HCT116 (cell line): ENCODE data around the gene ZDHHC14. TPM values are rescaled to one million over a fixed set of nuclear protein-coding genes. Genes with fewer than 3 reads are reported as not detected.

Source experiments
- ATAC-seq: fragments of 200-7000 bp; cut with Tn5 transposase; 2 replicates; pipeline ENCODE4 v1.9.1; 2020; ENCODE audit warnings: mild to moderate bottlenecking, moderate library complexity
- BruUV-seq: library from RNA; stranded (reverse); fragments of 400-500 nt; replicated peaks from 2 replicates; lab custom pipeline; 2021; lab: Mats Ljungman, UMichigan
- CTCF ChIA-PET: fragments of 300-600 bp; sonication (Branson Sonifier 250); formaldehyde crosslinking; loops from one replicate; lab custom pipeline; 2021; ENCODE audit warnings: antibody characterized with exemption; lab: Charles Lee
- POLR2A ChIA-PET: fragments of 300-600, 350-600 bp; sonication (Branson Sonifier 250); formaldehyde crosslinking; loops from one replicate; lab custom pipeline; 2021; ENCODE audit warnings: antibody characterized with exemption; lab: Charles Lee
- RAD21 ChIA-PET, 2 experiments: fragments of 300-600 bp; sonication (Branson Sonifier 250); formaldehyde crosslinking; loops; one replicate each; lab custom pipeline; 2023; ENCODE audit warnings: low total read pairs in 2 of 2; ENCODE audit not compliant: uncharacterized antibody in 2 of 2, unreplicated experiment in 2 of 2, low non-redundant PET in 1 of 2; lab: Charles Lee
- DNase-seq: peaks from one replicate; pipeline ENCODE4 v3.0.0-alpha.2; 2010; ENCODE audit warnings: low read depth, low spot score
- H2AFZ ChIP-seq: fragments of 200-600 bp; shearing (Covaris generic), sonication (generic); 2 replicates; pipeline ENCODE4 v1.6.1; 2017; ENCODE audit warnings: low read depth, mixed run types, mixed read lengths, antibody characterized with exemption, low read length; ENCODE audit not compliant: poor library complexity, severe bottlenecking
- H3K27ac ChIP-seq: 2 replicates; pipeline ENCODE4 v1.5.1; 2012; ENCODE audit warnings: low read depth, low read length
- H3K27me3 ChIP-seq: fragments of 200-600 bp; sonication (generic); 2 replicates; pipeline ENCODE4 v1.6.1; 2016; ENCODE audit warnings: mixed run types, low read length, mixed read lengths; ENCODE audit not compliant: insufficient read depth
- H3K36me3 ChIP-seq, 2 experiments: fragments of 200-500 bp in 1 of 2; fragments of 200-600 bp in 1 of 2; sonication (Bioruptor generic) in 1 of 2; sonication (generic) in 1 of 2; 2 replicates each; pipeline versions ENCODE4 v1.5.1 to v1.6.1; 2014 to 2016; ENCODE audit warnings: low read length in 2 of 2, inconsistent platforms in 1 of 2, mixed read lengths in 1 of 2, mixed run types in 1 of 2; ENCODE audit not compliant: insufficient read depth in 2 of 2, control insufficient read depth in 1 of 2
- H3K4me1 ChIP-seq, 2 experiments: fragments of 200-600 bp in 1 of 2; sonication (generic) in 1 of 2; 2 replicates each; pipeline versions ENCODE4 v1.5.1 to v1.6.1; 2012 to 2017; ENCODE audit warnings: low read length in 2 of 2, inconsistent platforms in 1 of 2, mild to moderate bottlenecking in 1 of 2, mixed read lengths in 1 of 2, mixed run types in 1 of 2, moderate library complexity in 1 of 2; ENCODE audit not compliant: insufficient read depth in 2 of 2, control insufficient read depth in 1 of 2
- H3K4me2 ChIP-seq: fragments of 200-600 bp; sonication (generic); 2 replicates; pipeline ENCODE4 v1.6.1; 2017; ENCODE audit warnings: mixed run types, low read length, mixed read lengths
- H3K4me3 ChIP-seq, 2 experiments: fragments of 200-600 bp in 1 of 2; sonication (generic) in 1 of 2; replicated peaks in 1 of 2; 2 replicates each; pipeline ENCODE4 v1.5.1; 2011 to 2016; ENCODE audit warnings: low read length in 2 of 2, control low read depth in 1 of 2, low read depth in 1 of 2, mild to moderate bottlenecking in 1 of 2, mixed read lengths in 1 of 2, mixed run types in 1 of 2
- H3K79me2 ChIP-seq: fragments of 200-600 bp; sonication (generic); 2 replicates; pipeline ENCODE4 v1.6.1; 2017; ENCODE audit warnings: mild to moderate bottlenecking, mixed run types, low read length, moderate library complexity, mixed read lengths; ENCODE audit not compliant: insufficient read depth
- H3K9ac ChIP-seq: fragments of 200-600 bp; sonication (generic); 2 replicates; pipeline ENCODE4 v1.6.1; 2016; ENCODE audit warnings: low read length, mixed read lengths
- H3K9me2 ChIP-seq: fragments of 200-600 bp; sonication (generic), shearing (Covaris generic); 2 replicates; pipeline ENCODE4 v1.6.1; 2017; ENCODE audit warnings: mixed run types, mild to moderate bottlenecking, moderate library complexity; ENCODE audit not compliant: insufficient read depth
- H3K9me3 ChIP-seq, 2 experiments: fragments of 200-500 bp in 1 of 2; fragments of 200-600 bp in 1 of 2; sonication (Bioruptor generic) in 1 of 2; sonication (generic) in 1 of 2; 2 replicates each; pipeline ENCODE4 v1.6.1; 2014 to 2017; ENCODE audit warnings: low read length in 2 of 2, mixed read lengths in 2 of 2, inconsistent platforms in 1 of 2, low read depth in 1 of 2, mild to moderate bottlenecking in 1 of 2, mixed run types in 1 of 2, moderate library complexity in 1 of 2; ENCODE audit not compliant: control insufficient read depth in 1 of 2, insufficient read depth in 1 of 2
- H4K20me1 ChIP-seq: fragments of 200-600 bp; sonication (generic), shearing (Covaris generic); 2 replicates; pipeline ENCODE4 v1.6.1; 2017; ENCODE audit warnings: mixed run types, mild to moderate bottlenecking, moderate library complexity; ENCODE audit not compliant: insufficient read depth
- ATF3 ChIP-seq: IDR thresholded peaks from 2 replicates; pipeline ENCODE4 v1.6.1; 2012
- CEBPB ChIP-seq: IDR thresholded peaks from 2 replicates; pipeline ENCODE4 v1.6.1; 2012; ENCODE audit warnings: low read depth
- ELF1 ChIP-seq: IDR thresholded peaks from 2 replicates; pipeline ENCODE4 v1.6.1; 2012; ENCODE audit warnings: low read depth, borderline replicate concordance
- EZH2 ChIP-seq: fragments of 200-600 bp; sonication (generic); IDR thresholded peaks from 2 replicates; pipeline ENCODE4 v1.6.1; 2017; ENCODE audit warnings: antibody characterized with exemption, mixed run types
- EZH2phosphoT487 ChIP-seq: fragments of 200-600 bp; IDR thresholded peaks from 2 replicates; pipeline ENCODE4 v1.6.1; 2018; ENCODE audit warnings: antibody characterized with exemption, borderline replicate concordance
- MAX ChIP-seq: IDR thresholded peaks from 2 replicates; pipeline ENCODE4 v1.6.1; 2012
- POLR2AphosphoS5 ChIP-seq: IDR thresholded peaks from 2 replicates; pipeline ENCODE4 v1.6.1; 2011; ENCODE audit warnings: mild to moderate bottlenecking, low read depth, low read length, moderate library complexity
- RAD21 ChIP-seq: IDR thresholded peaks from 2 replicates; pipeline ENCODE4 v1.6.1; 2012; ENCODE audit warnings: low read depth, mild to moderate bottlenecking
- SIN3A ChIP-seq: IDR thresholded peaks from 2 replicates; pipeline ENCODE4 v1.6.1; 2012; ENCODE audit warnings: low read depth
- SP1 ChIP-seq: IDR thresholded peaks from 2 replicates; pipeline ENCODE4 v1.6.1; 2012; ENCODE audit warnings: low read depth
- SRF ChIP-seq: IDR thresholded peaks from 2 replicates; pipeline ENCODE4 v1.6.1; 2012; ENCODE audit warnings: low read depth
- TCF7L2 ChIP-seq: IDR thresholded peaks from 2 replicates; pipeline ENCODE4 v1.7.0; 2011; ENCODE audit warnings: borderline replicate concordance, inconsistent platforms; ENCODE audit not compliant: insufficient read depth, insufficient read length; ENCODE audit errors: extremely low read depth
- ZNF274 ChIP-seq: fragments of 200-500 bp; sonication (Bioruptor generic); IDR thresholded peaks from 2 replicates; pipeline ENCODE4 v1.6.1; 2014; ENCODE audit warnings: mild to moderate bottlenecking, low read depth, low read length, inconsistent platforms
- intact Hi-C: fragments of 100-400 bp; cut with micrococcal nuclease; formaldehyde crosslinking; loops from 2 replicates; pipeline ENCODE4 v1.10.0; 2022
- total RNA-seq: library from RNA; stranded (reverse); gene quantifications from one replicate; pipeline ENCODE4 v1.2.1, GENCODE V29; 2021; ENCODE audit not compliant: unreplicated experiment
- TF ChIP-seq, protein P1 (sequence below): IDR thresholded peaks from 2 replicates; pipeline ENCODE4 v1.6.1; 2011; ENCODE audit warnings: mild to moderate bottlenecking, low read length, moderate library complexity; ENCODE audit not compliant: insufficient replicate concordance; ENCODE audit errors: extremely low read depth
- TF ChIP-seq, protein P2 (sequence below): IDR thresholded peaks from 2 replicates; pipeline ENCODE4 v1.6.1; 2012; ENCODE audit warnings: low read depth

ZDHHC14 gene
- total RNA-seq, 1 experiment from 2014 or later = 5.3 TPM

GRCh38 chr6:157611406-157611805 lies 230.4 kb downstream of the ZDHHC14 start:
- DNase-seq (no peak), ATAC-seq (no peak)
- intact Hi-C loops = loop anchor here (5.0 kb wide), 2 partner anchors 229 to 289 kb away; partner anchors contain the start of genes TMEM242 and ZDHHC14
- CTCF ChIA-PET = no interaction called here
- BruUV-seq = no TSS peak
- Histone ChIP-seq H3K79me2 (no peaks in the 10 kb centered on the region), H3K27me3 (no peaks in the 10 kb centered on the region), H3K9me2 (no peaks in the 10 kb centered on the region), H3K9ac (no peak overlapping the region), H3K27ac (no peak overlapping the region), H3K36me3 (no peaks in the 10 kb centered on the region), H3K4me2 (no peak overlapping the region), H3K4me1 (peaks cover 18 to 29% of the 10 kb centered on the region in 2 experiments), H2AFZ (no peak overlapping the region), H3K9me3 (no peaks in the 10 kb centered on the region), H4K20me1 (no peaks in the 10 kb centered on the region), H3K4me3 (no peak overlapping the region)
- RAD21 ChIA-PET = no interaction called here
- POLR2A ChIA-PET = no interaction called here
- no peak for TF ChIP-seq SIN3A
- TF ChIP-seq, protein P1, sequence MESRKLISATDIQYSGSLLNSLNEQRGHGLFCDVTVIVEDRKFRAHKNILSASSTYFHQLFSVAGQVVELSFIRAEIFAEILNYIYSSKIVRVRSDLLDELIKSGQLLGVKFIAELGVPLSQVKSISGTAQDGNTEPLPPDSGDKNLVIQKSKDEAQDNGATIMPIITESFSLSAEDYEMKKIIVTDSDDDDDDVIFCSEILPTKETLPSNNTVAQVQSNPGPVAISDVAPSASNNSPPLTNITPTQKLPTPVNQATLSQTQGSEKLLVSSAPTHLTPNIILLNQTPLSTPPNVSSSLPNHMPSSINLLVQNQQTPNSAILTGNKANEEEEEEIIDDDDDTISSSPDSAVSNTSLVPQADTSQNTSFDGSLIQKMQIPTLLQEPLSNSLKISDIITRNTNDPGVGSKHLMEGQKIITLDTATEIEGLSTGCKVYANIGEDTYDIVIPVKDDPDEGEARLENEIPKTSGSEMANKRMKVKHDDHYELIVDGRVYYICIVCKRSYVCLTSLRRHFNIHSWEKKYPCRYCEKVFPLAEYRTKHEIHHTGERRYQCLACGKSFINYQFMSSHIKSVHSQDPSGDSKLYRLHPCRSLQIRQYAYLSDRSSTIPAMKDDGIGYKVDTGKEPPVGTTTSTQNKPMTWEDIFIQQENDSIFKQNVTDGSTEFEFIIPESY = no peak
- TF ChIP-seq RAD21 = no peak
- no peak for TF ChIP-seq SP1
- no peak for TF ChIP-seq ATF3
- TF ChIP-seq, protein P2, sequence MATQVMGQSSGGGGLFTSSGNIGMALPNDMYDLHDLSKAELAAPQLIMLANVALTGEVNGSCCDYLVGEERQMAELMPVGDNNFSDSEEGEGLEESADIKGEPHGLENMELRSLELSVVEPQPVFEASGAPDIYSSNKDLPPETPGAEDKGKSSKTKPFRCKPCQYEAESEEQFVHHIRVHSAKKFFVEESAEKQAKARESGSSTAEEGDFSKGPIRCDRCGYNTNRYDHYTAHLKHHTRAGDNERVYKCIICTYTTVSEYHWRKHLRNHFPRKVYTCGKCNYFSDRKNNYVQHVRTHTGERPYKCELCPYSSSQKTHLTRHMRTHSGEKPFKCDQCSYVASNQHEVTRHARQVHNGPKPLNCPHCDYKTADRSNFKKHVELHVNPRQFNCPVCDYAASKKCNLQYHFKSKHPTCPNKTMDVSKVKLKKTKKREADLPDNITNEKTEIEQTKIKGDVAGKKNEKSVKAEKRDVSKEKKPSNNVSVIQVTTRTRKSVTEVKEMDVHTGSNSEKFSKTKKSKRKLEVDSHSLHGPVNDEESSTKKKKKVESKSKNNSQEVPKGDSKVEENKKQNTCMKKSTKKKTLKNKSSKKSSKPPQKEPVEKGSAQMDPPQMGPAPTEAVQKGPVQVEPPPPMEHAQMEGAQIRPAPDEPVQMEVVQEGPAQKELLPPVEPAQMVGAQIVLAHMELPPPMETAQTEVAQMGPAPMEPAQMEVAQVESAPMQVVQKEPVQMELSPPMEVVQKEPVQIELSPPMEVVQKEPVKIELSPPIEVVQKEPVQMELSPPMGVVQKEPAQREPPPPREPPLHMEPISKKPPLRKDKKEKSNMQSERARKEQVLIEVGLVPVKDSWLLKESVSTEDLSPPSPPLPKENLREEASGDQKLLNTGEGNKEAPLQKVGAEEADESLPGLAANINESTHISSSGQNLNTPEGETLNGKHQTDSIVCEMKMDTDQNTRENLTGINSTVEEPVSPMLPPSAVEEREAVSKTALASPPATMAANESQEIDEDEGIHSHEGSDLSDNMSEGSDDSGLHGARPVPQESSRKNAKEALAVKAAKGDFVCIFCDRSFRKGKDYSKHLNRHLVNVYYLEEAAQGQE = no peak
- TF ChIP-seq MAX = no peak
- no peak for TF ChIP-seq POLR2AphosphoS5
- no peak for TF ChIP-seq TCF7L2
- TF ChIP-seq EZH2phosphoT487 = no peak
- no peak for TF ChIP-seq ZNF274
- TF ChIP-seq EZH2 = no peak
- TF ChIP-seq SRF = no peak
- no peak for TF ChIP-seq CEBPB
- no peak for TF ChIP-seq ELF1
